Adipose tissue (tissue), 3 donors: Measurements from ENCODE around the gene RABGAP1L. TPM values are rescaled to one million over a fixed set of nuclear protein-coding genes. Genes with fewer than 3 reads are reported as not detected.
"Not testable (repeated sequence)": the region's sequence is repeated elsewhere in the genome, so short reads cannot be mapped to it uniquely, and the experiment has no call there.

Source experiments
- H3K27ac ChIP-seq: one replicate; pipeline ENCODE4 v1.5.1; 2013; ENCODE audit warnings: low read depth, low read length
- WGBS, 3 donors: extraction: QIAGEN DNeasy Blood & Tissue Kit; methylation state at CpG; one replicate each; pipeline ENCODE4 v1.1.7; 2013; 5-methylcytosine and 5-hydroxymethylcytosine counted together
- polyA plus RNA-seq, 3 donors: library from polyadenylated mRNA; stranded (reverse); fragments of 200-250 nt; gene quantifications; one replicate each; pipeline ENCODE4 v1.2.3, GENCODE V29; 2013
- donor health status: healthy with polysubstance abuse.
- donor health status: Bipolar disorder and iron deficiency.
- donor health status: healthy.

RABGAP1L gene
- polyA plus RNA-seq, 3 donors: 7.6 to 13.5 (median 10.3) TPM

GRCh38 chr1:174150499-174150898 is 8.8 kb upstream of the RABGAP1L start:
- no peak overlapping the region for H3K27ac ChIP-seq
- 93 to 98% (median 95%) methylated on average over 2 of the region's 2 CpGs for WGBS, 3 donors

- no peak overlapping the region for H3K27ac ChIP-seq
- WGBS, 3 donors: 70 to 83% (median 78%) methylated on average over 1 of the region's 1 CpG
Measured at GRCh38 chr1:174152427-174152826, 6.9 kb upstream of the RABGAP1L start.

GRCh38 chr1:174153085-174153824 is 6.1 kb upstream of the RABGAP1L start:
- WGBS, 3 donors: 80 to 83% (median 82%) methylated on average over 5 of the region's 5 CpGs

GRCh38 chr1:174153825-174154107 is 5.6 kb upstream of the RABGAP1L start:
- H3K27ac ChIP-seq: no peak overlapping the region

More at GRCh38 chr1:174153085-174153824, 6.1 kb upstream of the RABGAP1L start:
- no peak overlapping the region for H3K27ac ChIP-seq

GRCh38 chr1:174156437-174156836 is 2.9 kb upstream of the RABGAP1L start:
- WGBS, 3 donors: 91 to 100% (median 97%) methylated on average over 1 of the region's 1 CpG
- no peak overlapping the region for H3K27ac ChIP-seq

GRCh38 chr1:174157157-174157806 is 2.0 kb upstream of the RABGAP1L start:
- WGBS, 3 donors: 67 to 90% (median 84%) methylated on average over 3 of the region's 3 CpGs
- no peak overlapping the region for H3K27ac ChIP-seq

- H3K27ac ChIP-seq: no peak overlapping the region
- WGBS, 3 donors: 1 to 2% (median 1%) methylated on average over 23 of the region's 23 CpGs
Measured at GRCh38 chr1:174158767-174159251, 511 bp upstream of the RABGAP1L start.

GRCh38 chr1:174160109-174160473 is 771 bp downstream of the RABGAP1L start:
- no peak overlapping the region for H3K27ac ChIP-seq
- WGBS, 3 donors: 0 to 2% (median 1%) methylated on average over 14 of the region's 14 CpGs

GRCh38 chr1:174160603-174161002 is 1.3 kb downstream of the RABGAP1L start:
- H3K27ac ChIP-seq: no peak overlapping the region
- 69 to 83% (median 81%) methylated on average over 5 of the region's 5 CpGs for WGBS, 3 donors

- 94 to 96% (median 95%) methylated on average over 6 of the region's 6 CpGs for WGBS, 3 donors
- no peak overlapping the region for H3K27ac ChIP-seq
Measured at GRCh38 chr1:174161813-174162212, 2.5 kb downstream of the RABGAP1L start.

GRCh38 chr1:174164826-174165225 is 5.5 kb downstream of the RABGAP1L start:
- H3K27ac ChIP-seq: no peak overlapping the region
- 65 to 100% (median 95%) methylated on average over 2 of the region's 2 CpGs for WGBS, 3 donors

- no peak overlapping the region for H3K27ac ChIP-seq
Measured at GRCh38 chr1:174165471-174166137, 6.3 kb downstream of the RABGAP1L start.

GRCh38 chr1:174166530-174167264 is 7.4 kb downstream of the RABGAP1L start:
- no peak overlapping the region for H3K27ac ChIP-seq
- 77 to 81% (median 80%) methylated on average over 5 of the region's 5 CpGs for WGBS, 3 donors

More at GRCh38 chr1:174165471-174166137, 6.3 kb downstream of the RABGAP1L start:
- WGBS, 3 donors: 88 to 93% (median 90%) methylated on average over 6 of the region's 6 CpGs

- no peak overlapping the region for H3K27ac ChIP-seq
- 77 to 96% (median 83%) methylated on average over 2 of the region's 2 CpGs for WGBS, 3 donors
Measured at GRCh38 chr1:174167265-174167803, 8.0 kb downstream of the RABGAP1L start.

GRCh38 chr1:174169342-174169741 is 10.0 kb downstream of the RABGAP1L start:
- WGBS, 3 donors: 69 to 89% (median 88%) methylated on average over 3 of the region's 3 CpGs
- H3K27ac ChIP-seq: no peak overlapping the region

- no peak overlapping the region for H3K27ac ChIP-seq
- WGBS, 3 donors: 91 to 97% (median 97%) methylated on average over 1 of the region's 1 CpG
Measured at GRCh38 chr1:174171073-174171472, 11.8 kb downstream of the RABGAP1L start.

GRCh38 chr1:174174461-174175329 is 15.4 kb downstream of the RABGAP1L start:
- 78 to 92% (median 91%) methylated on average over 6 of the region's 6 CpGs for WGBS, 3 donors
- no peak overlapping the region for H3K27ac ChIP-seq

GRCh38 chr1:174178459-174178858 is 19.1 kb downstream of the RABGAP1L start:
- not testable (repeated sequence) for H3K27ac ChIP-seq
- WGBS, 3 donors: 83 to 97% (median 96%) methylated on average over 2 of the region's 2 CpGs
